HUES48 (cell line): ENCODE results near the gene CILP2.

Source experiments
- H3K27ac ChIP-seq: one replicate; pipeline ENCODE4 v1.7.0; 2013; ENCODE audit warnings: low read depth, low read length, inconsistent platforms
- H3K27me3 ChIP-seq: 2 replicates; pipeline ENCODE4 v1.6.1; 2013; ENCODE audit warnings: mild to moderate bottlenecking, low read length; ENCODE audit not compliant: control insufficient read depth, insufficient read depth
- H3K36me3 ChIP-seq: 2 replicates; pipeline ENCODE4 v1.6.1; 2013; ENCODE audit warnings: low read length; ENCODE audit not compliant: control insufficient read depth, insufficient read depth
- H3K4me1 ChIP-seq: 2 replicates; pipeline ENCODE4 v1.6.1; 2013; ENCODE audit warnings: mild to moderate bottlenecking, low read length; ENCODE audit not compliant: control insufficient read depth, insufficient read depth
- H3K4me3 ChIP-seq: 2 replicates; pipeline ENCODE4 v1.5.1; 2013; ENCODE audit warnings: mild to moderate bottlenecking, low read depth, low read length
- H3K9ac ChIP-seq: 2 replicates; pipeline ENCODE4 v1.6.1; 2013; ENCODE audit warnings: mild to moderate bottlenecking, low read depth, low read length, moderate library complexity
- H3K9me3 ChIP-seq: 2 replicates; pipeline ENCODE4 v1.6.1; 2013; ENCODE audit warnings: low read length; ENCODE audit not compliant: control insufficient read depth, insufficient read depth

The CILP2 gene

DNA sequence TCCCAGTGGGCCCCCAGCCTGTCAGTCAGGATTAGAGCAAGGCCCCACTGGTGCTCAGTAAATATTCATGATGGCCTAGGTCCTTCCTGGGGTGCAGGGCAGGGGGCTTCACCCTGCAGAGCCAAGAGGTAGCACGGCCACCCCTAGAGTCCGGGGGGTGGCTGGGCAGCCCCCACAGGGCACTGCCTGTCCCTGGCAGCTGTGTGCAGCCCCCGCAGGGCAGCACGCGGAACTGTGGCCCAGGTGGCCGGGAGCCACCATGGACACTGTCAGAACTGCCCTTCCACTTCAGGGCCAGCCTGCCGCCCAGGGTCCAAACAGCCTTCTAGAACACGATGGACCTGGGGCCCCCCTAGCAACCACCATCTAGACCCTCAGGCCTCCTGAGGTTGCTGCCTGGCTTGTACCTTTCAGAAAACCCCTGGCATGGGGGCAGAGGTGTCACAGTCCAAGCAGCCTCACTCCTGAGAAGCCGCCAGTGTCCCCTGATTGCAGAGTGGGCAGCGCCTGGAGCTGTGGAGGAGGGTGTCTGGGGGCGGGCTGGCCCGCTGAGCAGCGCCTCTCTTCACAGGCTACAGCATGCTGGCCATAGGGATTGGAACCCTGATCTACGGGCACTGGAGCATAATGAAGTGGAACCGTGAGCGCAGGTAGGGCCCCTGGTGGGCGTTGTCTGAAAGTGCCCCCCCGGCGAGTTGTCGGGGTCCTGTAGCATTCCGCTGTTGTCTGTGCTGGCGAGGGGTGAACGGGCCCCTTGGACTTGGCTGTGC lies 12.3 kb upstream of the CILP2 start:
- no peak overlapping the region for H3K4me3 ChIP-seq
- H3K4me1 ChIP-seq = no peaks in the 10 kb centered on the region
- H3K27ac ChIP-seq = no peak overlapping the region
- no peak overlapping the region for H3K9ac ChIP-seq
- H3K36me3 ChIP-seq = peaks cover 45% of the 10 kb centered on the region
- H3K27me3 ChIP-seq = no peaks in the 10 kb centered on the region
- peaks cover 3% of the 10 kb centered on the region; the same call in 1 of the 2 replicates for H3K9me3 ChIP-seq

- Histone ChIP-seq H3K4me3 (no peak overlapping the region), H3K27me3 (no peaks in the 10 kb centered on the region), H3K36me3 (peaks cover 46% of the 10 kb centered on the region), H3K9me3 (no peaks in the 10 kb centered on the region), H3K4me1 (no peaks in the 10 kb centered on the region), H3K9ac (no peak overlapping the region), H3K27ac (no peak overlapping the region)
Measured at GRCh38 chr19:19526581-19527370, 11.3 kb upstream of the CILP2 start.

DNA sequence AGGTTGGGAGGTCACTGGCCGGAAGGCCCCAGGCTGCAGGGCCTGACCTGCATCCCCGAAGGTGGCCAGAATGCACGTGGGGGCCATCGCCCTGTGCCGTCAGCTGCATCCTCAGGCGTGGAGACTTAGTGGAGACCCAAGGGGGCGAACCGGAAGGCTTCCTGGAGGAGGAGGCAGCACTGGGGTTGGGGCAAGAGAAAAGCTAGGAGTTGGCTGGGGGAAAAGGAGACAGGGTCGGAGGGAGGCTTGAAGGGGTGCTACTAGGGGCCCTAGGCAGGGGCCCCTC lies 10.8 kb upstream of the CILP2 start:
- Histone ChIP-seq H3K27ac (no peak overlapping the region), H3K27me3 (no peaks in the 10 kb centered on the region), H3K36me3 (peaks cover 46% of the 10 kb centered on the region), H3K9ac (no peak overlapping the region), H3K4me1 (no peaks in the 10 kb centered on the region), H3K9me3 (no peaks in the 10 kb centered on the region), H3K4me3 (no peak overlapping the region)

GRCh38 chr19:19527674-19528625 lies 10.1 kb upstream of the CILP2 start:
- Histone ChIP-seq H3K4me1 (no peaks in the 10 kb centered on the region), H3K36me3 (peaks cover 46% of the 10 kb centered on the region), H3K9me3 (no peaks in the 10 kb centered on the region), H3K9ac (no peak overlapping the region), H3K4me3 (no peak overlapping the region), H3K27ac (no peak overlapping the region), H3K27me3 (no peaks in the 10 kb centered on the region)

- H3K9ac ChIP-seq = no peak within 1 kb of the TSS
- H3K27ac ChIP-seq = no peak within 1 kb of the TSS
- H3K36me3 ChIP-seq = peaks cover 39% of the 10 kb centered on the region
- no peaks in the 10 kb centered on the region for H3K4me1 ChIP-seq
- no peak within 1 kb of the TSS for H3K4me3 ChIP-seq
- H3K27me3 ChIP-seq = peaks cover under 1% of the 10 kb centered on the region; the same call in 1 of the 2 replicates
- no peaks in the 10 kb centered on the region for H3K9me3 ChIP-seq
Measured at GRCh38 chr19:19528721-19529490, 9.2 kb upstream of the CILP2 start, which contains the start of gene YJEFN3. YJEFN3 (plus strand) TSS chr19:19528911; CDS start chr19:19528933, 22 bp downstream.

GRCh38 chr19:19529783-19530422 lies 8.2 kb upstream of the CILP2 start:
- no peak overlapping the region for H3K27ac ChIP-seq
- H3K27me3 ChIP-seq = peaks cover 4% of the 10 kb centered on the region; the same call in 1 of the 2 replicates
- no peak overlapping the region for H3K4me3 ChIP-seq
- peaks cover 34% of the 10 kb centered on the region for H3K36me3 ChIP-seq
- H3K9ac ChIP-seq = no peak overlapping the region
- H3K9me3 ChIP-seq = no peaks in the 10 kb centered on the region
- H3K4me1 ChIP-seq = no peaks in the 10 kb centered on the region

GRCh38 chr19:19530423-19530804 lies 7.7 kb upstream of the CILP2 start:
- Histone ChIP-seq H3K27ac (no peak overlapping the region), H3K9ac (no peak overlapping the region), H3K4me1 (no peaks in the 10 kb centered on the region), H3K4me3 (no peak overlapping the region), H3K36me3 (peaks cover 34% of the 10 kb centered on the region), H3K9me3 (no peaks in the 10 kb centered on the region), H3K27me3 (peaks cover 4% of the 10 kb centered on the region; the same call in 1 of the 2 replicates)

DNA sequence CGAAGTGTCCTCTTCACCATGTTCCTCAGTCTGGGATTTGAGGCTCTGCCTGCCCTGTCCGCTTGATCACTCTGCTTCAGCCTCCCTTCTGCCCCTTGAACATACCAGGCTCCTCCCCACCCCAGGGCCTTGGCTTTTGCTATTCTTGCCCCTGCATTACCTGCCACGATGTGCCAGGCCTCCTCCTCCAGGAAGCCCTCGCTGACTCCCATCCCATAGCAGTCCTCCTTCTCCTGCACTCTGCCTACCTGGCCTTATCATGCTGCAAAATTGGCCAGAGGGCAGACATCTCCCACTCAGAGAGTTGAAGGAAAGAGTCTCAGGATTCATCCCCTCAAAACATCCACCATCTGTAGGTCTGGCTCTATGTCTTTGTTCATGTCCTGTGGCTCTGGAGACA lies 7.2 kb upstream of the CILP2 start:
- Histone ChIP-seq H3K36me3 (peaks cover 34% of the 10 kb centered on the region), H3K4me3 (no peak overlapping the region), H3K27me3 (peaks cover 4% of the 10 kb centered on the region; the same call in 1 of the 2 replicates), H3K27ac (no peak overlapping the region), H3K9me3 (no peaks in the 10 kb centered on the region), H3K4me1 (no peaks in the 10 kb centered on the region), H3K9ac (no peak overlapping the region)

- Histone ChIP-seq H3K27me3 (peaks cover 4% of the 10 kb centered on the region; the same call in 1 of the 2 replicates), H3K9me3 (no peaks in the 10 kb centered on the region), H3K9ac (no peak overlapping the region), H3K36me3 (peaks cover 22% of the 10 kb centered on the region), H3K4me3 (no peak overlapping the region), H3K27ac (no peak overlapping the region), H3K4me1 (no peaks in the 10 kb centered on the region)
Measured at GRCh38 chr19:19531951-19532805, 5.9 kb upstream of the CILP2 start.
